Erythroblast (primary cell): ENCODE results near the gene LRFN2.

Experiments
- GATA1 ChIP-seq: IDR thresholded peaks from 2 replicates; pipeline ENCODE4 v1.6.1; 2011; ENCODE audit warnings: low read depth, mild to moderate bottlenecking, control low read depth, low read length, moderate library complexity
- POLR2A ChIP-seq: IDR thresholded peaks from 2 replicates; pipeline ENCODE4 v1.6.1; 2011; ENCODE audit warnings: mild to moderate bottlenecking, low read length

DNA sequence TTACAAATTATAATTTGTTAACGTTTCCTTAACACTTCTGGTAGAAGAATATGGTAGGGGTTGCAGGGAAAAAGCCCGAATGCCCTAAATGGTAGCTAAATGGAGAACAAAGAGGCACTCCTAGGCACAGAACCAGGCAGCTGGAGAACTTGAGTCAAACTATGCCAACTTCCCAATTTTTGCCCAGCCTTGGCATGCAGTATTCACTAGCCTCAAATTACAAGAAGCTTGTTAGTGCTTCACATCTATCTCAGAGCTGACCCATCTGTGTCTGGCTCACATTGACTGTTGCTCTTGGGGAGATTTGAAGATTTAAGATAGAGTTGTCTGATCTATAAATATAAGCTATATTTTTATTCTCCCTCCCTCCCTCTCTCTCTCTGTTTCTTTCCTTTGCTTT, 19.4 kb upstream of the LRFN2 start:
- TF ChIP-seq POLR2A, result no peak
- no peak for TF ChIP-seq GATA1
